Stimulated activated CD8-positive, alpha-beta memory T cell treated with anti-CD3 and anti-CD28 coated beads, Interleukin-15, amount 100 ng/mL, for 1 hour (primary cell): ENCODE results near the gene CARS1.
"Not testable (repeated sequence)": the region's sequence is repeated elsewhere in the genome, so short reads cannot be mapped to it uniquely, and the experiment has no call there.

Experiments
- DNase-seq: peaks from one replicate; pipeline ENCODE4 v3.0.0-alpha.2; 2020; ENCODE audit warnings: low read depth

The CARS1 gene

DNA sequence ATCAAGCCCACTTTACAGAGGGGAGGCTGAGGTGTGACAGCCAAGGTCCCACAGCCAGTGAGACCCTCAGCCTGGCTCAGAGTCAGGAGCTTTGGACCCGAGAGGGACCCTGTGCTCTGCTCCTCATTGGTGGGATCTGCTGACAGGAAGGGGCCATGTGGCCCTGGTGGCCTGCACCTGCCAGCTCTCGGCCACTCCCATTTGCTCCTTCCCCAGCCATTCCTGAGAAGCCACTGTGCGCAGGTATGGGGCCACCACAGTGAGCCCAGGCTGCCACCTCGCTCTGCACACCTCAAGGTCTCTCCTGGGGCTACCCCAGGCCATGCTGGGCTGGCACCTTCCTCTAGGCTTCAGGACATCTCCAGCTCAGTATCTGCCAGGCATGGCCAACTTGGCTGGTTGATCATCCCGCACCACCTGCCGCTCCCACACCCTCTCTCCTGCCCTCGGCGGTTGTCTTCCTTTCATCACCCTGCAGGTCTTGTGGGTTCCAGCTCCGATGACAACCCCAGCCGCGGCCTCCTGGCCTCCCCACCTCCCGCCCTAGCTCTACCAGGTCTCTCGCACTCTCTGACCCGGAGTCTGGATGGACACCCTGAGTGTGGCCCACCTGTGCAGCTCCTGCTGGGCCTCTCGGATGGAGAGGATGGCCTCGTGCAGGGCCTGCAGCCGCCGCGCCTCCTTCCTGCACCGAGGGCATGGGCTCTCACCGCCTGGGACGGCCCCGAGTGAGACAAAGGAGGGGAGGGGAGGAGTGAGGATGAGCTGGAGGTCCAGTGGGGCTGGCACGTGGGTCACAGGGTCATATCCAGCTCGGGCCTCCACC, 32.2 kb upstream of the CARS1 start:
- DNase-seq = no peak

DNA sequence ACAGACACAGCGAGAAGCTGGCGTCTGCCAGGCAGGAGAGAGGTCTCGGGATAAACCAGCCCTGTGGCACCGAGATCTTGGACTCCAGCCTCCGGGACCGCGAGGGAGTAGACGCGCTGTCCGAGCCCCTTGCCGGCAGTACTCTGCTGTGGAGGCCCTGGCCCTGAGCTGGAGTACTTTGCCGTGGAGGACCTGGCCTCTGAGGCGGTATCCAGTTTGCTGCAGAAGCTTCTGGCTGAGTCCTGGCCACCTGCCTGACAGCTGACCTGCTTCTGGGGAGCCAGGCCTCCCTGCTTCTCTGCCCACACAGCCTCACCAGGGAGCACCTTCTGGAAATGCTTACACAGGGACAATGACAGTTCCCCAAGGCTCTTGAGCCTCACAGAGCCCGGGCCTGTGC, 31.6 kb upstream of the CARS1 start:
- no peak for DNase-seq

DNA sequence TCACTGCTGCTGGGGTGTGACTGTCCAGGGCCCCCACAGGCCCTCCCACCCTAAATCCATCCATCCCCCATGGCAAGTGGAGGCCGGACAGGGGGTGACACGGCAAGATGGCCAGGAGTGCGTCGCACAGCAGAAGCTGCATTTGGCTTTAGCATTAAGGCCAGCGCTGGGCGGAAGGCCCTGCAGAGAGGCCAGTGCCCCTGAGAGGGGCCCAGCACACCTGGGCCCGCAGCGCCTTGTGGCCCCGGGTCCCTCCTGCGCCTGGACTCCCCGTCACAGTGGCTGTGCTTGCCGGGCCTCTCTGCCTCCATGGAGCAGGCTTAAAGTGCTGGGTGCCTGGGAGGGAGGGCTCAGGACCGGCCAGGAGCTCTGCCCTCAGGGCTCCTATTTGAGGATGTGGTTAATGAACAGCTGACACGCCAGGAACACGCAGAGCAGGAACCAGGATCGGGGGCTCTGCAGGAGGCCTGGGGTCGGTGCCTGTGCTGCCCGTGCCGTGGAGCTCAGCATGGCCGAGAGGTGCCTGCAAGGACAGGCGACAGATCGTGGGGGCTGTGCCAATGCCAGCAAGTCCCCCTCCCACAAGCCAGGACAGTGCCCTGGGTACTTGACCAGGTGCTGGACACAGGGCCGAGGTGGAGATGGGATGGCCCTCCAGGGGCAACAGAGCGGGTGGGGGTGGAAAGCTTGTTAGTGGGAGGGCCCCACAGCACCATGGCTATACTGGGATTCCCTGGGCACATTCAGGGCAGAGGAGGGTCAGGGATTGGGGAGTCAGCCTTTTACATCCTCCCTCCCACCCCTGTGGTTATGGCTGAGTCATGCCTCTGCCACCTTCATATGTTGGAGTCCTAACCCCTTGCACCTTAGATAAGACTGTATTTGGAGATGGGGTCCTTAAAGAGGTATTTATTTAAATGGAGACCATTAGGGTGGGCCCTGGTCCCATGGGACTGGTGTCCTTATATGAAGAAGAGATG, 30.9 kb upstream of the CARS1 start:
- no peak for DNase-seq

DNA sequence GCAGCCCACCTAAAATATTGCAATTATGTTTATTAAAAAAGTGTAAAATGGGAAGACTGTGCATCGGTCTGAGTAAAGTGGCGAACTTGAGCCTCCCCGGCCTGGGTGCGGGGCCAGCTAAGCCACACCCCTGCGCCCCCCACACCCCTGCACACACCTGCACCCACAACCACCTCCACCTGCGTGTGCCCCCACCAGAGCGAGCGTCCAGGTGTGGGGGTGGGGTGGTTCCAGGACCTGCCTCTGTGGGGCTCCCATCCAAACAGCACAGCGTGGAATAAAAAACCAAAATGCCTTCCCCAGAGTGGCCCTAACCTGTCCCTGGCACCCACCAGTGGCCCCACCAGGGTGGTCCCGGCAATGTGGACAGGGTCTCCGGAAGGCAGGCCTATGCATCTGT, 30.1 kb upstream of the CARS1 start:
- no peak for DNase-seq

DNA sequence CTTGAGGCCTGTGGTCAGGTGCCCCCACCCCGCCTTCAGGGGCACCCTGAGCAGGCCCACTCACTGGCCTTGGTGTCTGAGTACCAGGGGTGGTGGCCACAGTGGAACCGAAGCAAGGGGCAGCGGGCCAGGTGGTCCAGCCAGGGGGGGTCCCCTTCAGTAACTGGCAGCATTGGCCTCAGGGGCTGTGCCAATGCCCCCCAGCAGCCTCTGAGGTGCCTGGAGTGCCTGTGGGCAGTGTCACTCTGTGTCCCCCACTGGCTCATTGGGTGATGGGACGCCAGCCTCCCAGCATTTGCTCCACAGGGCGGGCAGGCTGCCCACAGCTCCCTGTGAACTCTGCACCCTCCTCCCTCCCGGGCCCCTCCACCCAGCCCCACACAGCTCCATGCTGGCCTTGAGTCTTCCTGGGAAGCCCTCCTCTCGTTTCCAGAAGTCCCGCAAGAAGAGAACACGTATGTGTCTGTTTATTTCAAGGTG, 29.5 kb upstream of the CARS1 start:
- no peak for DNase-seq

DNA sequence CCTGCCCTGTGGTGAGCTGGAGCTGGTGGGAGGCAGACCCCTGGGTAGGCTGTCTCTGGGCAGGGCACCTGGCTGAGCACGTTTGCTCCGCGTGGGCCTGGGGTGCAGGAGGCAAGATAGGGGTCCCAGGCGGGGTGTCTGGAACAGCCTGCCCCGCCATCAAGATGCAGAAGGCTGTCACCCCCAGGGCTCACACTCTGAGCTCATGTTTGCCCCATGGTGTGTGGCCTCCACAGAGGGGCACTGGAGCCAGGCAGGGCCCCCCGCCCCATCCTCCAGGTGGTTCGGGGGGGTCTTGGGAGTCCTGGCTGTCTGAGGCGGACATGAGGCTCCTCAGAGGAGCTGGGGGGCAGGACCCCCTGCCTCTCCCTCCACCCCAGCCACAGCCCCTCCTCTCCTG, 28.9 kb upstream of the CARS1 start:
- no peak for DNase-seq

DNA sequence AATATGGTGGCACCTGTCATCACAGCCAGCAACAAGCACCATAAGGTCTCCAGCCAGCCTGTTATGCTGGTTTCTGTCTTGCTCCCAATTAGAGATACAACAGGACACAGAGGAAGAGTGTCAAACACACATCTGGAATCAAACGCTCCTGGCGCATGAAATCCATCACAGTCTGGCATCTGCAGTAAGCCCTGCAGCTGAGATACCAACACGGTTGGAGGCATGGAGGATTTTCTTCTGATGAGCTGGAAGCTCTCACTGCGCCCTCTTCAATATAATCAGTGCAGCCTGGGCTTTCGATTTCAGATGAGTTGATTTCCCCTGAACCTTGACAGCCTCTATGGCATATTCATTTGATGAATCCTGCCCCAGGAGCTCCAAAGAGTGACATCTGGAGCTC, 27.8 kb upstream of the CARS1 start:
- DNase-seq = no peak

DNA sequence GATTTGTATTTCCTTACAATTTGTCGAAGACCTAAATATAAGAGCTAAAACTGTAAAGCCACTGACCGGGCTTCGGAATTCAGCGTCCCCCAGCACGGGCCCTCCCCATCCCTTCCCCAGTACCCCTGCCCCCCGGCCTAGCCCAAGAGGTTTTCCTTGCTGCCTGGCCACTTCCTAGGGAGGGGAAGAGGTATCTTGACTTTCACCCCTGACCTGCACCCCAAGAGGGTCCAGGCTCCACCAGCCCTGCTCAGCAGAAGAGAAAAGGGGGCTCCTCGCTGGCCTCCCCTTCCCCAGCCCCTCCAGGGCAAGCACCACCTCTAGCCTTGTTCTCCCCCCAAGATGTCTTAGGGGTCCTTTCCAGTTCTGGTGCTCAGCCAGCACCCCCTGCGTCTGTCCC, 26.1 kb upstream of the CARS1 start:
- no peak for DNase-seq

DNA sequence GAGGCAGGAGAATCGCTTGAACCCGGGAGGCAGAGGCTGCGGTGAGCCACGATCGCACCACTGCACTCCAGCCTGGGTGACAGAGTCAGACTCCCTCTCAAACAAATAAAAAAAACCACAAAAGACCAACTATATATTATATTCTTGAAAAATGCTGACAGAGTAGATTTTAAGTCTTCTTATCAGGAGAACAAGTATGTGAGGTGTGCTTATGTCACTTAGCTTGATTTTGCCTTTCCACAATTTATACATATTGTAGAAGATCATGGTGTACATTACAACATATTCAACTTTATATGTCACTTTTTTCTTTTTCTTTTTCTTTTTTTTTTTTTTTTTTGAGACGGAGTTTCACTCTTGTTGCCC, 24.1 kb upstream of the CARS1 start:
- DNase-seq = no peak

DNA sequence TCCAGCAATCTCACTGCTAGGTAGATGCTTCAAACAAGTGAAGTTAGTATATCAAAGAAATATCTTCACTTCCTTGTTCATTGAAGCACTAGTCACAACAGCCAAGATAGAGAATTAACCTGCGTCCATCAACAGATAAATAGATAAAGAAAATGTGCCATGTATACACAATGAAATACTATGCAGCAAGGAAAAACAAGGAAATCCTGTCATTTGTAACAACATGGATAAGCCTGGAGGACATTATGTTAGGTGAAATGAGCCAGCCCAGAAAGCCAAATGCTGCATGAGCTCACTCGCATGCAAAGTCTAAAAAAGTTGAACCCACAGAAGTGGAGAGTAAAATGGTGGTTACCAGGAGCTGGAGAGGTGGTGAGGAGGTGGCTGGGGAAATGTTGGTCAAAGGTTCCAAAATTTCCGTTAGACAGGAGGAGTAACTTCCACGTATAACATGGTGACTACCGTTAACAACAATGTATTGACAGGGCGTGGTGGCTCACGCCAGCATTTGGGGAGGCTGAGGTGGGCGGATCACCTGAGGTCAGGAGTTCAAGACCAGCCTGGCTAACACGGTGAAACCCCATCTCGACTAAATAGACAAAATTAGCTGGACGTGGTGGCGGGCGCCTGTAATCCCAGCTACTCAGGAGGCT, 23.6 kb upstream of the CARS1 start:
- DNase-seq = no peak

DNA sequence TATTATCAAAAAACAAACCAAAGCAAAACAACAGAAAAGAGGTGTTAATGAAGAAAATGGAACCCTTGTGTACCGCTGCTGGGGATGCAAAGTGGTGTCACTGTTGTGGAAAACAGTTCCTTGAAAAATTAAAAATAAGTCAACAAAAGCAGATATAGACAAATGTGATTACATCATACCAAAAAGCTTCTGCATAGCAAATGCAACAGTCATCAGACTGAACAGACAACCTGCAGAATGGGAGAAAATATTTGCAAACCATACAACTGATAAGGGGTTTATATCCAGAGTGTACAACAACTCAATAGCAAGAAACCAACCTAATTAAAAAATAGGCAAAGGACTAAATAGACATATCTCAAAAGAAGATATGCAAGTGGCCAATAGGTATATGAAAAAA, 22.9 kb upstream of the CARS1 start:
- no peak for DNase-seq

DNA sequence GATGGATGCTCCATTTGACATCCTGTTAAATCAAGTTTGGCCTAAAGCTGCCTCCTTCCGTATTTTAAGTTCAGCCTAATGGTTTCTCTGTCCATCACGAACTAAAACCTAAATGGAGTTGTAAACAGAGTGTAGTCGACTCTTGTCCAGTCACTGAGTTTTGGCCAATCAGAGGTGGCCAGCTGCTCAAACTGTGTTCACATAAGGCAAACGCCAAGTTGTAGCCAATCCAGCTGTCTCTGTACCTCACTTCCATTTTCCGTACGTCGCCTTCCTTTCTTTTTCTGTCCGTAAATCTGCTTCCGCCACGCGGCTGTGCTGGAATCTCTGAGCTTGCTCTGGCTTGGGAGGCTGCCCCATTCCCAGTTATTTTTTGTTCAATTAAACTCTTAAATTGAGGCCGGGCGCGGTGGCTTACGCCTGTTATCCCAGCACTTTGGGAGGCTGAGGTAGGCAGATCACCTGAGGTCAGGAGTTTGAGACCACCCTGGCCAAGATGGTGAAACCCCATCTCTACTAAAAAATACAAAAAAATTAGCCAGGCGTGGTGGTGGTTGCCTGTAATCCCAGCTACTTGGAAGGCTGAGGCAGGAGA, 20.7 kb upstream of the CARS1 start:
- DNase-seq = no peak

DNA sequence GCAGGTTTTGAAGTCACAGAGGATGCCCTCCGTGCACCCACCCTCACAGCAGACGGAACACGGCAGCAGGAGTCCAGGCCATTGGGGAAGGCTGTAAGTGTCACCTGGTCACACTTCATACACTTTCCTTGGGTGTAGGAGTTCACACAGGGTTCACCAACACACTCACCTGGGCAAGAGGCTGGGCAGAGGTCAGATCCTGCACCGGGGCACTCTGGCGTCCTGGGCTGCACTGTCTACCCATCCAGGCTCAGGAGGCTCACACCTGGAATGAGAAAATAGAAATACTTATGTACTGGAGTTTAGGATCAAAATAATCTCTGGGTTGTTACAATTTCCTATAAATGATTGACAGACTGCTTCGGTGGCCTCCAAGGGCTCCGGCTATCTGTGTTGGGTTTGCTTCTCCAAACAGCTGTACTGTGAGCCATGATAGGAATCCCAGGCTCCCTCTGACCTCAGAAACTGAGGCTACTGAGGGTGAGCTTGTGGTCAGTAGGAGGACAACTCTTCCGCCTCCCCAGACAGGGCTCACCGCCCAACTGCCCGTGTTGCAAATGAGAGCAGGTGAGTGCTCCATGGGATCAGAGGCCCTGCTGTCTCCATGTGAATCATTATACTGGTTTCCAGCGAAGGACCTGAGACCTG, 20.1 kb upstream of the CARS1 start:
- DNase-seq = no peak

DNA sequence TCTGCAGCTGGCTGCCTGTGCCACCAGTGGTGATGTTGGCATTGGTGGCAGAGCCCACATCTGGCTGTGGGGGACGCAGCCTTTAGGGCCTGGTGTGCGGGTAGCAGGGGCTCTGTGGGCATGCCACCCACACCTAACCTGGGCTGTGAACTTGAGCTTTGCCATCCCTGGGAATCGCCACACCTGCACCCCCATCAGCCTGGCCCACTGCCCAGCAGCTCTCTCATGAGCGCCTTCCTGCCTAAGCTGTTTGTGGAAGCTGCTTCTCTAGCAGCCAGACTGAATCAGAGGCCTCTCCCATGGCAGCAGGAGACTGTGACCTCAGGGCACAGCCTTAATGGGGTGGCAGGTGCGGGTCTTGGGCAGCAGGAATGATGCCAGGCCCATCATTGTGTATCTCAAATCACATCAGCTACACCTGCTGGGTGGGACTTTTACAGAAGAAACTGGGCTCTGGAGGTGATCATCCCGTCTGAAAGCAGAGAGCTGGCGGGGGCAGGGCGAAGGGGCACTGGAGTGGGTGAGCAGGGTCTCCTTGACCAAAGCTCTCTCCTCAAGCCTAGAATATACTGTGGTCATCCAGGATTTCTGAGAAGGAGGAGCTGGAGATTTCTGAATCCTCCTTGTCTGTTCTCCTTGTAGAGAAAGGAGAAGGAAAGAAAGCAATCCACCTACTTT, 17.8 kb upstream of the CARS1 start:
- DNase-seq = no peak

DNA sequence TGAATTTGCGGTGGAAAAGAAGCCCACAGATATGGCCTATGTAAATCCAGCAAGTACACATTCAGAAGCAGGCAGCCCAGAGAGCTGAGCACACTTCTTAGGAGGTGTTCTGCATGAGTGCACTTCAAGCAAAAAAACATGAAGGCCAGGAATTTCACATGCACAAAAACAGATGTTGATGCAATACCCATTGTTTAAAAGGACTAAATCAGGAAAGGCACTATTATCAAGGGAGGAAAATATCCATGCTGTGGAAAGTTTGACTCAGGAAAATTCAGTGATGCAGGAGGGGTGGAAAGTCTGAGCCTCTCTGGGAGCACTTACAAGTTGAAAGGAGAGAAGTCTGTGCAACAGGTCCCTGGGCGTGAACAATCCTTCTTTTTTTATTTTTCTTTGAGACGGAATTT, 15.8 kb upstream of the CARS1 start:
- no peak for DNase-seq

DNA sequence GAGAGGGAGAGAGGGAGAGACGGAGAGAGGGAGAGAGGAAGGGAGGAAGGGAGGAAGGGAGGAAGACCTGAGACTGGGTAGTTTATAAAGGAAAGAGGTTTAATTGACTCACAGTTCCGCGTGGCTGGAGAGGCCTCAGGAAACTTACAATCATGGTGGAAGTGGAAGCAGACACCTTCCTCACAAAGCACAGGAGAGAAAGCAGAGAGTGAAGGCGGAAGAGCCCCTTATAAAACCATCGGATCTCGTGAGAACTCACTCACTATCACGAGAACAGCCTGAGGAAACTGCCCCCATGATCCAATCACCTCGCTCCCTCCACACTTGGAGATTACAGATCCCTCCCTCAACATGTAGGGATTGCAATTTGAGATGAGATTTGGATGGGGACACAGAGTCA, 12.2 kb upstream of the CARS1 start:
- DNase-seq = no peak

DNA sequence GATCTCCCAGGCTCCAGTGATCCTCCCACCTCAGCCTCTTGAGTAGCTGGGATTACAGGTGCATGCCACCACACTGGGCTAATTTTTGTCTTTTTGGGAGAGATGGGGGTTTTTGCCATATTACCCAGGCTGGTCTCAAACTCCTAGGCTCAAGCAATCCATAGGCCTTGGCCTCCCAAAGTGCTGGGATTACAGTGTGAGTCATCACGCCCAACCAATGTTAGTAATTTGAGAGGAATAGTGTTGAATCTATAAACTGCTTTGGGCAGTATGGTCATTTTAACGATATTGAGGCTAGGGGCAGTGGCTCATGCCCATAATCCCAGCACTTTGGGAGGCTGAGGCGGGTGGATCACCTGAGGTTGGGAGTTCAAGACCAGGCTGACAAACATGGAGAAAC, 9.1 kb upstream of the CARS1 start:
- DNase-seq = not testable (repeated sequence)

DNA sequence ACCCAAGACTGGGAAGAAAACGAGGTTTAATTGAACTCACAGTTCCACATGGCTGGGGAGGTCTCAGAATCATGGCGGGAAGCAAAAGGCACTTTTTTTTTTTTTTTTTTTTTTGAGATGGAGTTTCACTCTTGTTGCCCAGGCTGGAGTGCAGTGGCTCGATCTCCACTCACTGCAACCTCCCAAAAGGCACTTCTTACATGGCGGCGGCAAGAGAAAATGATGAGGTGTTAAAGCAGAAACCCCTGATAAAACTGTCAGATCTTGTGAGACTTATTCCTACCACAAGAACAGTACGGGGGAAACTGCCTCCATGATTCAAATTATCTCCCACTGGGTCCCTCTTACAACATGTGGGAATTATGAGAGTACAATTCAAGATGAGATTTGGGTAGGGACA, 7.5 kb upstream of the CARS1 start:
- DNase-seq = not testable (repeated sequence)

DNA sequence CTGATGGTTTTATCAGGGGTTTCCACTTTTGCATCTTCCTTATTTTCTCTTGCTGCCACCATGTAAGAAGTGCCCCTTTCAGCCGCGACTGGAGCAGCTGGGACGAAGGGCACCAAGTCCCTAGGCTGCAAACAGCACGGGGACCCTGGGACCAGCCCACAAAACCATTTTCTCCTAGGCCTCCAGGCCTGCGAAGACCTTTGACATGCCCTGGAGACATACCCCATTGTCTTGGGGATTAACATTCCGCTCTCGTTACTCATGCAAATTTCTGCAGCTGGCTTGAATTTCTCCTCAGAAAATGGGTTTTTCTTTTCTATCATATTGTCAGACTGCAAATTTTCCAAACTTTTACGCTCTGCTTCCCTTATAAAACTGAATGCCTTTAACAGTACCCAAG, 6.7 kb upstream of the CARS1 start:
- DNase-seq = not testable (repeated sequence)

DNA sequence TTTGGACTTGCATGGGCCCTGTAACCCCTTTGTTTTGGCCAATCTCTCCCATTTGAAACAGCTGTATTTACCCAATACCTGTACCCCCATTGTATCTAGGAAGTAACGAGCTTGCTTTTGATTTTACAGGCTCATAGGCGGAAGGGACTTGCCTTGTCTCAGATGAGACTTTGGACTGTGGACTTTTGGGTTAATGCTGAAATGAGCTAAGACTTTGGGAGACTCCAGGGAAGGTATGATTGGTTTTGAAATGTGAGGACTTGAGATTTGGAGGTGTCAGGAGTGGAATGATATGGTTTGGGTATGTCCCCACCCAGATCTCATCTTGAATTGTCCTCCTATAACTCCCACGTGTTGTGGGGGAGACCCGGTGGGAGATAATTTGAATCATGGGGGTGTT, 6.2 kb upstream of the CARS1 start:
- DNase-seq = not testable (repeated sequence)

DNA sequence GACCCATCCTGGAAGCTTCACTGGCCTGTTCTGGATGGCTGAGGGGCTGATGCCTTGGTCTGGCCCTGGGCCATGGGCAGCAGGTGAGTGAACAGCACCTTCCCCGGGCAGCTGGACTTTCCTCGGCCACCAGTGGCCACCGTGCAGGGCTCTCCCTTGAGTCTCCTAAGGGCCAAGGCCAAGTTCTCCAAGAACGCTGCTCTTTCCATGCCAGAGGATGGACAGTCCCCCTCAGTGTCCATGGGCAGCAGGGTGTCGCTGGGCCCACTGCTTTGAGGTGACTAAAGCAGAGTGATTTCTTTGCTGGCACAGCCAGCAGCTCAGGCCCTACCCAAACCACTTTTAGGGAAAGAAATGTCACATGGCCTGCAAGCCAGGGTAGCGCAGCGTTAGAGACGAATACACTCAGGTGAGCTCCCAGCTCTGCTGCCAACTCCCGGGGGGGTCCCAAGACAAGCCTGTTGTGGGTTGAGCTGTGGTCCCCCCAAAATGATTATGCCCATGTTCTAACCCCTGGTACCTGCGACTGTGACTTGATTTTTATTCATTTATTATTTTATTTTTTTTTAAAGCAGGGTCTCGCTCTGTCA, 3.3 kb upstream of the CARS1 start:
- DNase-seq = no peak
